ENCODE data around the gene CTSF. TPM values are rescaled to one million over a fixed set of nuclear protein-coding genes. Genes with fewer than 3 reads are reported as not detected.

The CTSF gene
- total RNA-seq, 1 experiment from 2014 or later, result 4.8 TPM

- Histone ChIP-seq H3K36me3 (replicated peaks; ENCODE audit: control insufficient read depth, insufficient read depth, low read length) (no peaks in the 10 kb centered on the region; the same call in 1 of the 2 replicates), H3K4me3 (ENCODE audit: insufficient read depth, low read depth, low read length) (no peak overlapping the region)
- DNase-seq, result peak; percentile 73
These were observed 1.9 kb upstream of the CTSF start for GRCh38 chr11:66570079-66570849.

GRCh38 chr11:66569076-66569475 is 670 bp upstream of the CTSF start:
- Histone ChIP-seq H3K4me3 (ENCODE audit: insufficient read depth, low read depth, low read length) (no peak overlapping the region), H3K36me3 (replicated peaks; ENCODE audit: control insufficient read depth, insufficient read depth, low read length) (no peaks in the 10 kb centered on the region; the same call in 1 of the 2 replicates), H3K27me3 (ENCODE audit: control insufficient read depth, insufficient read depth, low read length) (no peaks in the 10 kb centered on the region)
- peak; percentile 39 for DNase-seq

More at GRCh38 chr11:66570079-66570849, 1.9 kb upstream of the CTSF start:
- H3K27me3 ChIP-seq (ENCODE audit: control insufficient read depth, insufficient read depth, low read length), result no peaks in the 10 kb centered on the region

- no peaks in the 10 kb centered on the region for H3K27me3 ChIP-seq (ENCODE audit: control insufficient read depth, insufficient read depth, low read length)
- no peaks in the 10 kb centered on the region; the same call in none of the 2 replicates for H3K36me3 ChIP-seq (replicated peaks; ENCODE audit: control insufficient read depth, insufficient read depth, low read length)
- no peak for DNase-seq
- H3K4me3 ChIP-seq (ENCODE audit: insufficient read depth, low read depth, low read length), result no peak overlapping the region
These were observed 651 bp downstream of the CTSF start for GRCh38 chr11:66567787-66568123.

- peaks cover 7% of the 10 kb centered on the region for H3K36me3 ChIP-seq (replicated peaks; ENCODE audit: control insufficient read depth, insufficient read depth, low read length)
- no peak for DNase-seq
- H3K27me3 ChIP-seq (ENCODE audit: control insufficient read depth, insufficient read depth, low read length), result no peaks in the 10 kb centered on the region
- no peak overlapping the region for H3K4me3 ChIP-seq (ENCODE audit: insufficient read depth, low read depth, low read length)
These were observed 2.2 kb downstream of the CTSF start for GRCh38 chr11:66566221-66566620.

GRCh38 chr11:66564984-66565383 is 3.4 kb downstream of the CTSF start:
- peaks cover 11% of the 10 kb centered on the region for H3K36me3 ChIP-seq (replicated peaks; ENCODE audit: control insufficient read depth, insufficient read depth, low read length)
- no peak overlapping the region for H3K4me3 ChIP-seq (ENCODE audit: insufficient read depth, low read depth, low read length)
- no peaks in the 10 kb centered on the region for H3K27me3 ChIP-seq (ENCODE audit: control insufficient read depth, insufficient read depth, low read length)
- no peak for DNase-seq

GRCh38 chr11:66564538-66564937 is 3.9 kb downstream of the CTSF start:
- peak; percentile 50 for DNase-seq
- H3K36me3 ChIP-seq (replicated peaks; ENCODE audit: control insufficient read depth, insufficient read depth, low read length), result peaks cover 11% of the 10 kb centered on the region
- no peaks in the 10 kb centered on the region for H3K27me3 ChIP-seq (ENCODE audit: control insufficient read depth, insufficient read depth, low read length)
- H3K4me3 ChIP-seq (ENCODE audit: insufficient read depth, low read depth, low read length), result no peak overlapping the region

GRCh38 chr11:66563832-66564231 is 4.6 kb downstream of the CTSF start:
- H3K27me3 ChIP-seq (ENCODE audit: control insufficient read depth, insufficient read depth, low read length), result no peaks in the 10 kb centered on the region
- no peak overlapping the region for H3K4me3 ChIP-seq (ENCODE audit: insufficient read depth, low read depth, low read length)
- peak; percentile 42 for DNase-seq
- peaks cover 11% of the 10 kb centered on the region for H3K36me3 ChIP-seq (replicated peaks; ENCODE audit: control insufficient read depth, insufficient read depth, low read length)

GRCh38 chr11:66562907-66563583 is 5.4 kb downstream of the CTSF start:
- Histone ChIP-seq H3K4me3 (ENCODE audit: insufficient read depth, low read depth, low read length) (no peak overlapping the region), H3K36me3 (replicated peaks; ENCODE audit: control insufficient read depth, insufficient read depth, low read length) (peaks cover 12% of the 10 kb centered on the region), H3K27me3 (ENCODE audit: control insufficient read depth, insufficient read depth, low read length) (no peaks in the 10 kb centered on the region)
- DNase-seq, result peak; percentile 51

GRCh38 chr11:66562275-66562674 is 6.1 kb downstream of the CTSF start:
- Histone ChIP-seq H3K4me3 (ENCODE audit: insufficient read depth, low read depth, low read length) (no peak overlapping the region), H3K36me3 (replicated peaks; ENCODE audit: control insufficient read depth, insufficient read depth, low read length) (peaks cover 16% of the 10 kb centered on the region), H3K27me3 (ENCODE audit: control insufficient read depth, insufficient read depth, low read length) (no peaks in the 10 kb centered on the region)
- DNase-seq, result no peak

- Histone ChIP-seq H3K27me3 (ENCODE audit: control insufficient read depth, insufficient read depth, low read length) (no peaks in the 10 kb centered on the region), H3K4me3 (ENCODE audit: insufficient read depth, low read depth, low read length) (no peak overlapping the region), H3K36me3 (replicated peaks; ENCODE audit: control insufficient read depth, insufficient read depth, low read length) (peaks cover 19% of the 10 kb centered on the region)
- DNase-seq, result no peak
These were observed 6.5 kb downstream of the CTSF start for GRCh38 chr11:66561975-66562248.

GRCh38 chr11:66561178-66561974 is 7.0 kb downstream of the CTSF start:
- H3K36me3 ChIP-seq (replicated peaks; ENCODE audit: control insufficient read depth, insufficient read depth, low read length), result peaks cover 19% of the 10 kb centered on the region
- no peak overlapping the region for H3K4me3 ChIP-seq (ENCODE audit: insufficient read depth, low read depth, low read length)
- no peaks in the 10 kb centered on the region for H3K27me3 ChIP-seq (ENCODE audit: control insufficient read depth, insufficient read depth, low read length)
- DNase-seq, result peak; percentile 44

GRCh38 chr11:66559866-66560676 is 8.3 kb downstream of the CTSF start:
- H3K4me3 ChIP-seq (ENCODE audit: insufficient read depth, low read depth, low read length), result no peak overlapping the region
- H3K36me3 ChIP-seq (replicated peaks; ENCODE audit: control insufficient read depth, insufficient read depth, low read length), result peaks cover 22% of the 10 kb centered on the region
- no peaks in the 10 kb centered on the region for H3K27me3 ChIP-seq (ENCODE audit: control insufficient read depth, insufficient read depth, low read length)
- DNase-seq, result no peak

- H3K27me3 ChIP-seq (ENCODE audit: control insufficient read depth, insufficient read depth, low read length), result no peaks in the 10 kb centered on the region
- H3K36me3 ChIP-seq (replicated peaks; ENCODE audit: control insufficient read depth, insufficient read depth, low read length), result peaks cover 22% of the 10 kb centered on the region
- peak; percentile 96 for DNase-seq
- no peak overlapping the region for H3K4me3 ChIP-seq (ENCODE audit: insufficient read depth, low read depth, low read length)
These were observed 9.1 kb downstream of the CTSF start for GRCh38 chr11:66559142-66559865.

Data from H7 (cell line).